ENCODE data around the gene RASA3. TPM values are rescaled to one million over a fixed set of nuclear protein-coding genes. Genes with fewer than 3 reads are reported as not detected.

RASA3 gene
- total and polyA plus RNA-seq, 2 of the 8 experiments (the other 6 are each of a cell fraction or from before 2014, with no cell fraction given): 7.5 to 21.9 TPM

- TF ChIP-seq JUN (IDR thresholded peaks at IDR 0.05; ENCODE audit: low read depth, low read length) (no peak), NANOG (IDR thresholded peaks at IDR 0.05; ENCODE audit: insufficient read depth, low read depth, low read length, poor library complexity, severe bottlenecking) (no peak), TAF7 (optimal IDR thresholded peaks at IDR 0.05; ENCODE audit: borderline replicate concordance, low read depth, low read length) (no peak), CEBPB (IDR thresholded peaks at IDR 0.05; ENCODE audit: low read depth, low read length) (no peak)
Measured at GRCh38 chr13:114092468-114092867, 40.0 kb downstream of the RASA3 start (continued).
